Measurements from ENCODE around the gene C11orf98.
"Not testable (repeated sequence)": the region's sequence is repeated elsewhere in the genome, so short reads cannot be mapped to it uniquely, and the experiment has no call there.

C11orf98 gene

GRCh38 chr11:62665075-62665598 is at the start of gene C11orf98, which contains the start of gene CSKMT:
Gene C11orf98 (minus strand): TSS chr11:62665210. CDS start chr11:62665169, 41 bp downstream.
Gene CSKMT (plus strand): TSS chr11:62665312. CDS start chr11:62665880, 568 bp downstream.
- DNase-seq = peak; percentile 88

GRCh38 chr11:62713343-62713742 is 48.3 kb upstream of the C11orf98 start:
- DNase-seq = no peak

- DNase-seq = no peak
Measured at GRCh38 chr11:62712861-62713260, 47.9 kb upstream of the C11orf98 start.

DNA sequence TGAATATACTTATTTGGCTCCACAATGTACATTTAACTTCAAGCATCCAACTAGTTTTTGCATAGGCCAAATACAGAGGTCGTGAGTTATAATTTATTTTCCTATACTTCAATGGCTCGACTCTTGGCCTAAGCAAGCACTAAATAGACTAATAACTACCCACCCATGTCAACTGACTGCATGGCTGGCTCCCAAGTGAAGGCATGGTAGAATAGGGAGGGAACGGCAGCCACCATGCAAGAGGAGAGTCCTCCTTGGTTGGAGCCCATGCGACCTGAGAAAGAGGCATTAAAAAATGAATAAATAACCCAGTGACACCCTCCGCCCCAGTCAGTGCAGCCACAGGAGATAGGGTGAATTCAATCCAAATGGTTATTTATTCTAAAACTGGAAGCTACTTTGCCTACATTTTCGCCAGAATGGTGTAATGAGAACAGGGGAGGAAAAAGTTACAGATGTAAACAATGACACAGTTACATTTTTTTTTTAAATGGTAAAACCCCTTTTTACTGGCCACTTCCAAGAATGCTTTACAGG is 47.3 kb upstream of the C11orf98 start:
- no peak for DNase-seq

- DNase-seq = no peak
Measured at GRCh38 chr11:62710001-62710345, 45.0 kb upstream of the C11orf98 start.

- peak; percentile 98 for DNase-seq
Measured at GRCh38 chr11:62709247-62710000, 44.4 kb upstream of the C11orf98 start.

DNA sequence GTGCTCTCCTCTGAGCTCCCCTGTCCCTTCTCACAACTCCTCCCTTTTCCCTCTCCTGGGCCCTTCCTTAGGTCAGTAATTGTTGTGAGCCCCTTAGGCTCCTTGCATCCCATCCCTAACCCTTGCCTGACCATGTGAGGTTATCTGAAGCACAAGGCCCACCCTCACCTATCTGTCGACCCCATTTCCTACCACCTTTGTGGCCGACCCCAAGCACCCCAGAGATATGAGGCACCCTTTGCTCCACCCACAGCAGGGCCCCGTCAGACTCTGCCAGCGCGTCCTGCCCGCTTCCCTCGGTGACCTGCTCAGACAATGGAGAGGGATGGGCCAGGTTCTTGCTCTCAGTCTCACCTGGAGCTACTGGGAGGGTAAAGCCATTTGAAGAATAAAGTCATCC is 43.8 kb upstream of the C11orf98 start:
- no peak for DNase-seq

DNA sequence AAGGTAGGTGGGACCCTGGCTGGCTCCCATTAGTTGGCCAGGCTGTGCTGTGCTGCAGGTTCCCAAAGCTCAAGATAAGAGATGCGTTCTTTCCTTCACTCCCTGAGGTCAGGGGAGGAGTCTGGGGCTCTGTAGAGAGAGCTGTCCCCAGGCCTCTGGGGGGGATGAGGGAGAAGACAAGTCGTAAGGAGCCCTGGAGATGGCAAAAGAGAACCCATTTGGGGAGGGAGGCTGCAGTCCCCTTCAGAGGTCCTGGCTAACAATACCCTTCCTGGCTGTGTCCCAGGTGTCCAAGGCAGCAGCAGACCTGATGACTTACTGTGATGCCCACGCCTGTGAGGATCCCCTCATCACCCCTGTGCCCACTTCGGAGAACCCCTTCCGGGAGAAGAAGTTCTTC is 43.4 kb upstream of the C11orf98 start:
- no peak for DNase-seq

DNA sequence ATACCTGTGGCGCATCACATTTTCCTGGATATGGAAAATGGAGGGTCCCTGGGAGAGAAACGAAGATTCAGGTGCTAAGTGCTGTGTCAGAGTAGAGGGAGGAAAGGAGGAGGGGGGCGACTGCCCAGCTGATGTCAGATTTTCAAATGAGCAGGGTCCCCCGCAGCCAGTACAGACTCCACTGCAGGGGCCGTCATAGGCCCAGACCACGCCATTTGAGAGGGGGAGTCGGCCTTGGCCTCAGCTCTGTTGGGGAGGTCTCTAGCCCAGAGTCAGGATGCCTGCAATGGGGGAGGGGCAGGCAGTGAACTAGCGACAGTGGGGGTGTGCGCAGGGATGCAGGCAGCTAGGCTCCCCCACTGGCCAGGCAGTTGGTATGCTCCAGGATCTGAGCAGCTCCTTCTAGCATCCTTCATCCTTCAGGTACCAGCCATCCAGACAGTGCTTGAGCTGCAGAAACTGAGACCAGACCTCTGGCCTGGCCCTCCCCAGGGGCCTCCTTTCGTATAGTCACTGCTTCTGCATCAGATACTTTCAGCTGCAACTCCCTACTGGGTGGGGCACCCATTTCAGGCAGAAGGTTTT is 42.4 kb upstream of the C11orf98 start, which contains the start of the genes BSCL2 and GNG3:
TSS of gene BSCL2 (minus strand) at position 148 of the 585 bp plus-strand sequence. CDS start 229 bp downstream, outside the sequence.
TSS of gene GNG3 (plus strand) at position 400 of the 585 bp plus-strand sequence. CDS start 620 bp downstream, outside the sequence.
- DNase-seq = no peak

- no peak for DNase-seq
Measured at GRCh38 chr11:62706850-62707247, 41.8 kb upstream of the C11orf98 start.

DNA sequence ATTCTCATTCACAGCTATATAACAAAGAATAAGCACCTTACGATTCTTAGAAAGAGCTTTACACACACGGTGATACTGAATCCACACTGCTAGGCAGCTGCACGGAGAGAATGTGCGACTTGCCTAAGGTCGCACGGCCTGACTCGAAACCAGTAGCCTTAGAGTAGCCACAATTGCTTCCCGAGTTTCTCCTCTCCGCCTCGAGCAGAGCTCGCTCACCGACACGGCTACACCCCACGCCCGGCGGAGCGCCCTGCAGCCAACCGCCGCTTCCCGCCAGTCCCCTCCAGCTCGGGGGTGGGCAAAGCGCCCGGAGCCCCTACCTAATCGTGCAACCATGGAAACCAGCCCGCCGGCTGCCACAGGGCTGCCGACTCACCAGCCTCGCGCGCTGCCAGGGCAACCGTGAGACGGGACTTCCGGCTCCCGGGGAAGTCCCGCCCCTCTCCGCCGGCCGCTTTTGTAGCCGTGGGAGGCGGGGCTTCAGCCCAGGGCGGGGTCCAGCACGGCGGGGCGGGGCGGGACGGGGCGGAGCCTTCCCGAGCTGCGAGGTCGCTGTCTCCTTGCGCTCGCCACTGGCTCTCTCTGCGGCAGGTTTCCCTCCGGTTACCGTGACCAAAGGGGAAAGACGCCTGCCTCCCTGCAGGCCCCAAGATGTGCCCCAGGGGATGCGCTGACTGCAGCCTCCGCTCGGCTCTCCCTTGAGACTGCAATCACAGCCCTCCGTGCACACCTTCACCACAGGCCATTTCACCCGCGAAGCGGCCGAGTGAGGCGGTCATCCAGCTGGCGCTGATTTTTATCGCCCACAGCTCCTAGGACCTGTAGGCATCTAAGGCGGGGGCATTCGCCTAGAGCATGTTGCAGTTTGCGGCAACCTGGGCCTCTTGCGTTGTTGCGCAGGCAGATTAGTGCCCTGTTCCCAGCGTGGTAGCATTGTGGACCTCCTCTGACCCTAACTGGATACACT is 41.2 kb upstream of the C11orf98 start:
- DNase-seq = peak; percentile 93

GRCh38 chr11:62705413-62705812 is 40.4 kb upstream of the C11orf98 start:
- no peak for DNase-seq

GRCh38 chr11:62703921-62704320 is 38.9 kb upstream of the C11orf98 start:
- DNase-seq = not testable (repeated sequence)

GRCh38 chr11:62702246-62702645 is 37.2 kb upstream of the C11orf98 start:
- no peak for DNase-seq

DNA sequence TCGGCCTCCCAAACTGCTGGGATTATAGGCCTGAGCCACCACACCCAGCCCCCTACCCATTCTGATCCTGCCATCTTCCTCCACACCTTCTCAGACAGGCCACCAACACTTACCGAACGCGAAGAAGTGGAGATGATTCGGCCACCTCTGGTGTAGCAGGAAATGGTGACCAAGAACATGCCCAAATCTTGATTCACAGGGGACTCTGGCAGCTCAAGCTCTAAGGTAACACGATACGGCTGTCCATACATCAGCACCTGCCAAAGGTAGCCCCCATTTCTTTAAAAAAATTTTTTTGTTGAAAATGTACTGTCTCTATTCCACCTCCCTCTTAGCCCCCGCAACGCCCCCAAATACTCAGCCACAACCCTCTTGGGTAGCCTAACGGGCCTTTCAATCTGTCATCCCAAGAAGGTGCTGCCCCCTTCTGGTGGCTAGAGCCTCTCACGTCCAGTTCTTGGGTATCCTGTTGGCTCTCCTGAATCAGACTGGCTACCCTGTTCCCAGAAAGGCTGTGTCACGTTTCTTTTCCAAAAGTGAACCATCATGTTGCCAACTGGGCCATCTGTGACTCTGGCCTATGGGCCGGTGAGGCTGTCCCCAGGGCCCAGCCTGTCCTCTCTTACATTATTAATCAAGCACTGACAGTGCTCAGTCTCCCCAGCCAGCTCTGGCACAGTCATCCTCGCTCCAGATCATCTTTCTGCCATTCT is 29.6 kb upstream of the C11orf98 start:
- DNase-seq = no peak

DNA sequence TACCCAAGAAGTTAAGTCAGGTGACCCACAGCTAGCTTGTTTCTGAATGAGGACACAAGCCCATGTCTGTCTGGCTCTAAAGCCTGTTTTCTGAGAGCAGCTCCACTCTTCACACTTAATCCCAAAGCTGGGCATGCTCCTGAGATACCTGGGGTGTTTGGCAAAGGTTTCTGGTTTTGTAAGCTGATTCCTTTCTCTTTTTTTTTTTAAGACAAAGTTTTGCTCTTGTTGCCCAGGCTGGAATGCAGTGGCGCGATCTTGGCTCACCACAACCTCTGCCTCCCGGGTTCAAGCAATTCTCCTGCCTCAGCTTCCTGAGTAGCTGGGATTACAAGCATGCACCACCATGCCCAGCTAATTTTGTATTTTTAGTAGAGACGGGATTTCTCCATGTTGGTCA is 28.6 kb upstream of the C11orf98 start:
- DNase-seq = not testable (repeated sequence)

GRCh38 chr11:62689421-62690183 is 24.6 kb upstream of the C11orf98 start, which contains the start of gene LRRN4CL:
Gene LRRN4CL (minus strand): TSS chr11:62689530. CDS start chr11:62688508, 1,022 bp downstream.
- no peak for DNase-seq

DNA sequence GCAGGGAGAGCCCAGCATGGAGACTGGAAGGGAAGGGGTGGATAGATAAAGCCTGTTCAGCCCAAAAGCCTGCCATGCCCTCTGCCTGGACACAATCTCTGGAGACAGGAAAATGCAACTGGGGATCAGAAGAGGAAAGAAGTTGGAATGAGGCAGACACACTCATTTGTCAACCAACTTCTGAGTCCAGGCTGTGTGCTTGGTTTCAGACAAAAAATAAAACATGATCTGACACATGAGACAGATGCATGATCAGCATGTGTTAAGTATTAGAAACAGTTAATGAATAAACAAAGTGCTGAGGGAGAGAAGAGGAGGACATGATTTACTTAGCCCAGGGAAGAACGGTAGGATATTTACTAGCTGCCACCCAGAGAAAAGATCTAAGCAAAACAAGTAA is 23.5 kb upstream of the C11orf98 start:
- no peak for DNase-seq

GRCh38 chr11:62687508-62688396 is 22.7 kb upstream of the C11orf98 start:
- no peak for DNase-seq

DNA sequence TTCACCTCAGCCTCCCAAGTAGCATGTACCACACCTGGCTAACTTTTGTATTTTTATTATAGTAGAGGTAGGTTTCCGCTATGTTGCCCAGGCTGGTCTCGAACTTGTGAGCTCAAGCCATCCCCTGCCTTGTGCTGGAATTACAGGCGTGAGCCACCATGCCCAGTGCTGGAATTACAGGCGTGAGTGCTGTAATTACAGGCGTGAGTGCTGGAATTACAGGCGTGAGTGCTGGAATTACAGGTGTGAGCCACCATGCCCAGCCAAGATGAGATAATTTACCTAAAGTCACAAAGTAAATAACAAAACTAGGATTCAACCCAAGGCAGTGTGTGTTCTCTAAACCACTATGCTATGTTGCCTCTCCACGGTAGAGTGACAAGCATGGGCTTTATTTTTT is 17.5 kb upstream of the C11orf98 start:
- DNase-seq = no peak
